UCSD-AML1 (cell line): Measurements from ENCODE around the gene OR2Z1.
A peak's percentile ranks its signal among the peaks of the same experiment; 100 is the strongest.
"Not testable (repeated sequence)": the region's sequence is repeated elsewhere in the genome, so short reads cannot be mapped to it uniquely, and the experiment has no call there.

Experiments used
- DNase-seq: peaks from one replicate; lab custom pipeline; 2025; ENCODE audit not compliant: unreplicated experiment; lab: John Stamatoyannopoulos, UW

OR2Z1 gene

DNA sequence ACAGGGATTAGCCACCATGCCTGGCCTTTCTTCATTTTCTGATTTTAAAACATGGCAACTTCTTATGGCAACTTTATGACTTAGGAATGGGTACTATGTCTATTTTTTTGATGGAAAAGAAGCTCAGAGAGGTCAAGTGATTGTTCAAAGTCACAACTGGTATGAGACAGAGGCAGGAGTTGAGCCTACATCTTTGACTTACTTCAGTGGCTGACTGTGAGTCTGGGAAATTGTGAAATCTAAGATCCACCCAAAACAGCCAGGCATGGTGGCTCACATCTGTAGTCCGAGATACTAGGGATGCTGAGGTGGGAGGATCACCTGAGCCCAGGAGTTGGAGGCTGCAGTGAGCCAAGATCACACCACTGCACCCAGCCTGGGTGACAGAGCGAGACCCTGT lies 20.5 kb upstream of the OR2Z1 start:
- no peak for DNase-seq

DNA sequence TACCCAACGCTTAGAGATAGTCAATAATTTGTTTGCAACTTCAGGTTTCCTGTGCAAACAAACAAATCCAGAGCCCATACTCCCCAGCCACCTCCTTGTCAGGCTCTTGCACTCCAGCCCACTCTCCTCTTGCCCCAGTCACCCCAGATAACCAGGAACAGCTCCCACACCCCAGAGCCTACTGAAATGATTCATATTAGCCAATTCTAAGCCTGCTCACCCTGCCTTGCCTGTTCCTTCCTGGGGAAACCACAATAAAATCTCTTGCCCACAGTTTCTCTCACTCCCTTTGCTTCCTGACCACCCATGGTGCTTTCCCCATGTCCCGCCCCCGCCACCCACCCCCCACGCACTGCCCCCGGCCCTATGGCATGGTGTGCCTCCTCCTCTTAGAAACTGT lies 19.1 kb upstream of the OR2Z1 start:
- DNase-seq = peak; percentile 56

- no peak for DNase-seq
Observed at GRCh38 chr19:8703223-8703622, 18.2 kb upstream of the OR2Z1 start.

- DNase-seq = not testable (repeated sequence)
Observed at GRCh38 chr19:8705304-8705703, 16.1 kb upstream of the OR2Z1 start.

DNA sequence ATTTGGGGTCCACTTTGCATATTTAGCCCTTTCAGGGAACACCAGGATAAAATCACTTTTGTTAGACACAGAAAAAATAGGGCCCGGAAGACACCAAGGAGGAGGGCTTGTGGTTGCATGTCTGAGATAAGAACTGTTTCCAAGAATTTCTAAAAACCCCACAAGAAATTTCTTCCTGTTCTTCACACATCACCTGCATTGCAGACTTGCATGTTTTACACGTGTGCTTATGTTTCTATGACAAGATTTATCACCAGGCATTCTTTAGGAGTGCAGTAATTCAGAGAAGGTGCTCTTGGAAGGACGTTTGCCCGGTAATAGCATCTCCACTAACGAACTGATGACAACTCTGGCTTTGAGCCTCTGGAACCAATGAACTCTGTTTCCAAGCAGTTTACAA lies 15.7 kb upstream of the OR2Z1 start:
- DNase-seq = no peak

- not testable (repeated sequence) for DNase-seq
Observed at GRCh38 chr19:8710337-8710736, 11.1 kb upstream of the OR2Z1 start.

- no peak for DNase-seq
Observed at GRCh38 chr19:8722032-8722431, 598 bp downstream of the OR2Z1 start.

- DNase-seq = no peak
Observed at GRCh38 chr19:8724276-8724675, 2.8 kb downstream of the OR2Z1 start.

- DNase-seq = no peak
Observed at GRCh38 chr19:8731428-8732169, 10.2 kb downstream of the OR2Z1 start.

GRCh38 chr19:8738377-8738776 lies 16.9 kb downstream of the OR2Z1 start:
- no peak for DNase-seq

DNA sequence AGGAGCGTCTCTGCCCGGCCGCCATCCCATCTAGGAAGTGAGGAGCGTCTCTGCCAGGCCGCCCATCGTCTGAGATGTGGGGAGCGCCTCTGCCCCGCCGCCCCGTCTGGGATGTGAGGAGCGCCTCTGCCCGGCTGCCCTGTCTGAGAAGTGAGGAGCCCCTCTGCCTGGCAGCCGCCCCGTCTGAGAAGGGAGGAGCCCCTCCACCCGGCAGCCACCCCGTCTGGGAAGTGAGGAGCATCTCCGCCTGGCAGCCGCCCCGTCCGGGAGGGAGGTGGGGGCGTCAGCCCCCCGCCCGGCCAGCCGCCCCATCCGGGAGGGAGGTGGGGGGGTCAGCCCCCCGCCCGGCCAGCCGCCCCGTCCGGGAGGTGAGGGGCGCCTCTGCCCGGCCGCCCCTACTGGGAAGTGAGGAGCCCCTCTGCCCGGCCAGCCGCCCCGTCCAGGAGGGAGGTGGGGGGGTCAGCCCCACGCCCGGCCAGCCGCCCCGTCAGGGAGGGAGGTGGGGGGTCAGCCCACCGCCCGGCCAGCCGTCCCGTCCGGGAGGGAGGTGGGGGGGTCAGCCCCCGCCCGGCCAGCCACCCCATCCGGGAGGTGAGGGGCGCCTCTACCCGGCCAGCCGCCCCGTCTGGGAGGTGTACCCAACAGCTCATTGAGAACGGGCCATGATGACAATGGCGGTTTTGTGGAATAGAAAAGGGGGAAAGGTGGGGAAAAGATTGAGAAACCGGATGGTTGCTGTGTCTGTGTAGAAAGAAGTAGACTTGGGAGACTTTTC lies 18.0 kb downstream of the OR2Z1 start:
- DNase-seq = not testable (repeated sequence)

GRCh38 chr19:8767257-8767656 lies 45.8 kb downstream of the OR2Z1 start:
- not testable (repeated sequence) for DNase-seq

DNA sequence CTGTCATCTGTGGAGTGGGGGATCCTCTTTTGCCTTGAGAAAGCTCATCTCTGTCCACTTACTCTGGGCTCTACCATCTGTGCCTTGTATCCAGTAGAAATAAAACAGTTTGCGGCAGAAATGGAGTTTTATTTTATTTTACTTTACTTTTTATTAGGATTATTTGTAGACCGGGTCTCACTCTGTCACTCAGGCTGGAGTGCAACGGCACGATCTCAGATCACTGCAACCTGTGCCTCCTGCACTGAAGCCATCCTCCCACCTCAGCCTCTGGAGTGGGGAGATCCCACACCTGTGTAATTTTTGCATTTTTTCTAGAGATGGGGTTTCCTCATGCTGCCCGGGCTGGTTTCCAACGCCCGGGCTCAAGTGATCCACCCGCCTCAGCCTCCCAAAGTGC lies 47.8 kb downstream of the OR2Z1 start:
- not testable (repeated sequence) for DNase-seq

DNA sequence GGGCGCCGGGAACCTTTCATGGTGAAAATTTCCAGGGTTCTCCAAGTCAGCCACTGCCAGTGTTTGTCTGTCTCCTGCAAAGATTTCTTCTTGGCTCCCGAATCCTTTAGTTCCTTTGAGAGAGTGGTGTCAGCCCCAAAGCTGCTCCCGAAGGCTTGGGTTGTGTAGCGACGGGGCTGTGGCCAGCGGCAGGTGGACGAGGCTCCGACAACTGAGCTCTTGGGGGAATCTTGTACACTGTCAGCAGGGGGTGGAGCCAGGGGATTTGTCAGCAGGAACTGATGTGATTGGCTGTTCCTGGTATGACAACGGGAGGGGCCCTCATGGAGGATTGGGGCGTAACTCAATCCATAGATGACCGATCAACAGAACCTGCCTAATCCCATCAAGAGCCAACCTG lies 52.2 kb downstream of the OR2Z1 start:
- DNase-seq = not testable (repeated sequence)
